HepG2 (cell line): ENCODE measurements around the gene HNF1B. TPM values are rescaled to one million over a fixed set of nuclear protein-coding genes. Genes with fewer than 3 reads are reported as not detected.

Experiments used
- ATAC-seq: fragments of 200-7000 bp; cut with Tn5 transposase; 3 replicates; pipeline ENCODE4 v1.9.1; 2020; ENCODE audit warnings: mild to moderate bottlenecking, moderate library complexity
- BruUV-seq: library from RNA; stranded (reverse); fragments of 400-500 nt; replicated peaks from 2 replicates; lab custom pipeline; 2021; lab: Mats Ljungman, UMichigan
- CTCF ChIA-PET: fragments of 300-600 bp; formaldehyde crosslinking; extraction: SDS; loops from one replicate; lab custom pipeline; 2021; ENCODE audit warnings: low total read pairs, inconsistent platforms, low intra/inter-chr PET ratio; lab: Yijun Ruan, JAX
- POLR2A ChIA-PET: fragments of 350-600 bp; sonication (Branson Sonifier 250); formaldehyde crosslinking; loops from one replicate; lab custom pipeline; 2020; ENCODE audit warnings: antibody characterized with exemption, inconsistent platforms; lab: Yijun Ruan, JAX
- DNase-seq: peaks from one replicate; pipeline ENCODE4 v3.0.0-alpha.2; 2015; ENCODE audit warnings: low spot score
- FAIRE-seq: peaks from 3 replicates; lab custom pipeline; 2011; peaks lifted over from hg19 to GRCh38; lab: Jason Lieb, UNC
- H2AFZ ChIP-seq: one replicate; pipeline ENCODE4 v1.6.1; 2011; ENCODE audit warnings: low read length, inconsistent platforms
- H3K27ac ChIP-seq: fragments of 300-600 bp; 3 replicates; pipeline ENCODE4 v1.8.0; 2011; ENCODE audit warnings: mixed run types, mild to moderate bottlenecking, mixed read lengths, low read length, inconsistent platforms; ENCODE audit not compliant: insufficient read depth; ENCODE audit errors: extremely low read length
- H3K27me3 ChIP-seq, 2 experiments: fragments of 200-600 bp in 1 of 2; 2 replicates in 1 of 2; 3 replicates in 1 of 2; pipeline versions ENCODE4 v1.6.0 to v1.8.0; 2011; ENCODE audit warnings: low read length in 2 of 2, mild to moderate bottlenecking in 2 of 2, moderate library complexity in 2 of 2, inconsistent platforms in 1 of 2; ENCODE audit not compliant: insufficient read depth in 2 of 2, control insufficient read depth in 1 of 2
- H3K36me3 ChIP-seq, 2 experiments: fragments of 200-600 bp in 1 of 2; replicated peaks in 1 of 2; 2 replicates in 1 of 2; 3 replicates in 1 of 2; pipeline versions ENCODE4 v1.5.1 to v1.8.0; 2011; ENCODE audit warnings: low read length in 2 of 2, inconsistent platforms in 1 of 2; ENCODE audit not compliant: insufficient read depth in 2 of 2, control insufficient read depth in 1 of 2
- H3K4me1 ChIP-seq: 2 replicates; pipeline ENCODE4 v1.5.1; 2012; ENCODE audit warnings: low read length, inconsistent platforms; ENCODE audit not compliant: insufficient read depth
- H3K4me2 ChIP-seq: 2 replicates; pipeline ENCODE4 v1.6.0; 2011; ENCODE audit warnings: low read depth, low read length, inconsistent platforms
- H3K4me3 ChIP-seq, 3 experiments: fragments of 200-600 bp in 1 of 3; sonication (generic), shearing (Covaris generic) in 1 of 3; replicated peaks in 1 of 3; 2 replicates each; pipeline ENCODE4 v1.5.1; 2011 to 2016; ENCODE audit warnings: low read length in 3 of 3, inconsistent platforms in 2 of 3, low read depth in 2 of 3, mild to moderate bottlenecking in 2 of 3, control low read depth in 1 of 3, mixed read lengths in 1 of 3; ENCODE audit not compliant: insufficient read depth in 1 of 3
- H3K79me2 ChIP-seq: one replicate; pipeline ENCODE4 v1.6.1; 2011; ENCODE audit warnings: low read length, inconsistent platforms; ENCODE audit not compliant: insufficient read depth
- H3K9ac ChIP-seq: 2 replicates; pipeline ENCODE4 v1.6.0; 2011; ENCODE audit warnings: mild to moderate bottlenecking, low read depth, low read length, inconsistent platforms; ENCODE audit not compliant: insufficient read depth
- H3K9me3 ChIP-seq: 2 replicates; pipeline ENCODE4 v1.5.1; 2012; ENCODE audit warnings: mild to moderate bottlenecking, low read length
- H4K20me1 ChIP-seq: 2 replicates; pipeline ENCODE4 v1.6.0; 2011; ENCODE audit warnings: inconsistent platforms, mild to moderate bottlenecking, low read length, moderate library complexity; ENCODE audit not compliant: insufficient read depth
- CC2D1A ChIP-seq: sonication (generic); formaldehyde crosslinking; IDR thresholded peaks from 2 replicates; pipeline ENCODE4 v1.8.1; 2023; ENCODE audit warnings: mild to moderate bottlenecking, missing genetic modification reagents
- FOXA1 ChIP-seq, 2 experiments: fragments of 450-650 bp in 1 of 2; sonication (generic) in 1 of 2; formaldehyde crosslinking in 1 of 2; IDR thresholded peaks; 2 replicates each; pipeline versions ENCODE4 v1.4.0 to v1.6.1; 2016 to 2020; ENCODE audit warnings: missing genetic modification reagents in 1 of 2
- KDM6A ChIP-seq: IDR thresholded peaks from 2 replicates; pipeline ENCODE4 v1.6.1; 2016; ENCODE audit warnings: low read depth
- MIXL1 ChIP-seq: IDR thresholded peaks from 2 replicates; pipeline ENCODE4 v1.6.1; 2016
- PITX1 ChIP-seq: sonication (generic); formaldehyde crosslinking; IDR thresholded peaks from 2 replicates; pipeline ENCODE4 v1.5.1; 2020; ENCODE audit warnings: mild to moderate bottlenecking, missing genetic modification reagents
- TBL1XR1 ChIP-seq: fragments of 150-350 bp; IDR thresholded peaks from 2 replicates; pipeline ENCODE4 v1.6.1; 2014; ENCODE audit warnings: borderline replicate concordance, low read length; ENCODE audit not compliant: partially characterized antibody
- TEAD3 ChIP-seq: optimal IDR thresholded peaks from 2 replicates; pipeline ENCODE3; 2016; ENCODE audit warnings: borderline replicate concordance
- TRIM24 ChIP-seq: sonication (generic); formaldehyde crosslinking; IDR thresholded peaks from 2 replicates; pipeline ENCODE4 v1.8.0; 2022; ENCODE audit warnings: mild to moderate bottlenecking, missing genetic modification reagents
- YEATS4 ChIP-seq: sonication (generic); formaldehyde crosslinking; IDR thresholded peaks from 2 replicates; pipeline ENCODE4 v1.4.0; 2020; ENCODE audit warnings: missing genetic modification reagents, borderline replicate concordance
- ZBTB1 ChIP-seq: sonication (generic); formaldehyde crosslinking; IDR thresholded peaks from 2 replicates; pipeline ENCODE4 v1.4.0; 2020; ENCODE audit warnings: missing genetic modification reagents, borderline replicate concordance
- ZFX ChIP-seq: sonication (generic); formaldehyde crosslinking; IDR thresholded peaks from 2 replicates; pipeline ENCODE4 v1.4.0; 2020; ENCODE audit warnings: mild to moderate bottlenecking, low read depth, missing genetic modification reagents, moderate library complexity
- ZNF263 ChIP-seq: sonication (generic); formaldehyde crosslinking; IDR thresholded peaks from 2 replicates; pipeline ENCODE4 v1.4.0; 2020; ENCODE audit warnings: missing genetic modification reagents
- ZNF768 ChIP-seq: sonication (generic); formaldehyde crosslinking; IDR thresholded peaks from 2 replicates; pipeline ENCODE4 v1.4.0; 2020; ENCODE audit warnings: missing genetic modification reagents
- WGBS: methylation state at CpG from one replicate; pipeline ENCODE4 v1.1.6; 2017; ENCODE audit warnings: low lambda C conversion rate; 5-methylcytosine and 5-hydroxymethylcytosine counted together
- in situ Hi-C: cut with HindIII; loops from 2 replicates; pipeline ENCODE4 v1.10.0; 2017; ENCODE audit warnings: low pct_unique_long_range_greater_than_20kb; ENCODE audit not compliant: extremely low pct_ligation_motif_present
- intact Hi-C: fragments of 100-400 bp; cut with micrococcal nuclease; formaldehyde crosslinking; loops from one replicate; pipeline ENCODE4 v1.10.0; 2022; ENCODE audit not compliant: unreplicated experiment
- polyA plus RNA-seq, 8 experiments: library from polyadenylated mRNA; depleted of rRNA in 3 of 8; stranded (reverse) in 7 of 8; unstranded in 1 of 8; fragments of >200 nt; fragmentation: Illumina TruSeq in 4 of 8; extraction: Trizol in 4 of 8; gene quantifications; 2 replicates each; pipeline versions ENCODE4 v1.2.1 to v1.2.3, GENCODE V29; 2011 to 2016; ENCODE audit warnings: low read depth in 4 of 8, missing spikeins in 1 of 8, mixed read lengths in 1 of 8; ENCODE audit not compliant: insufficient read depth in 1 of 8
- total RNA-seq, 5 experiments: library from RNA; depleted of rRNA; stranded (reverse); fragments of >200 nt; fragmentation: Illumina TruSeq; extraction: Trizol; gene quantifications; 2 replicates each; pipeline ENCODE4 v1.2.3, GENCODE V29; 2016; ENCODE audit warnings: low read depth in 1 of 5

Gene HNF1B
- total and polyA plus RNA-seq, 2 of the 13 experiments (the other 11 are each of a cell fraction or from before 2014, with no cell fraction given), result 1.9 to 5.3 TPM

- WGBS, result 50% methylated on average over 2 of the region's 4 CpGs
- BruUV-seq, result no TSS peak
- Histone ChIP-seq H3K4me3 (no peak overlapping the region), H3K9me3 (no peaks in the 10 kb centered on the region), H3K4me2 (no peak overlapping the region), H3K27me3 (no peaks in the 10 kb centered on the region), H3K4me1 (peaks cover 69% of the 10 kb centered on the region), H2AFZ (no peak overlapping the region), H4K20me1 (no peaks in the 10 kb centered on the region), H3K9ac (no peak overlapping the region), H3K36me3 (peaks cover 14 to 20% of the 10 kb centered on the region in 2 experiments; a peak in 4 of 5 replicates), H3K27ac (peak overlapping the region; percentile 22), H3K79me2 (no peaks in the 10 kb centered on the region)
- intact Hi-C loops (no loop called here), in situ Hi-C loops (no loop called here)
- no peak for FAIRE-seq
- POLR2A ChIA-PET, result interaction anchor here (0.9 to 2.1 kb wide), 3 partner anchors 12 to 34 kb away, joined by 3 to 11 read pairs (median 4); partner anchors contain the start of gene HNF1B
- CTCF ChIA-PET, result no interaction called here
- peak; percentile 46 for DNase-seq
- TF ChIP-seq ZNF768 (CRISPR knock-in tag) (peak; percentile 49; the same call in 1 of the 2 replicates), TBL1XR1 (no peak), PITX1 (CRISPR knock-in tag) (no peak), CC2D1A (CRISPR knock-in tag) (no peak), YEATS4 (CRISPR knock-in tag) (no peak), MIXL1 (CRISPR knock-in tag) (no peak), TEAD3 (CRISPR knock-in tag) (peak; percentile 37), TRIM24 (CRISPR knock-in tag) (no peak), FOXA1 (IDR thresholded peaks at IDR 0.05) (no peak), FOXA1 (CRISPR knock-in tag; IDR thresholded peaks at IDR 0.05) (0 out of 2 replicates have a peak, but pooled peaks have one; percentile 21), KDM6A (CRISPR knock-in tag) (no peak), ZNF263 (CRISPR knock-in tag) (peak; percentile 69), ZBTB1 (no peak), ZFX (CRISPR knock-in tag) (0 out of 2 replicates have a peak, but pooled peaks have one; percentile 21)
- ATAC-seq, result peak; percentile 68
Observed at GRCh38 chr17:37732316-37732715, 12.5 kb downstream of the HNF1B start.
